Urinary bladder (tissue), 4 donors: Measurements from ENCODE around the gene KLHDC2. TPM values are rescaled to one million over a fixed set of nuclear protein-coding genes. Genes with fewer than 3 reads are reported as not detected.
"Not testable (repeated sequence)": the region's sequence is repeated elsewhere in the genome, so short reads cannot be mapped to it uniquely, and the experiment has no call there.

ENCODE experiments used
- DNase-seq: peaks from one replicate; pipeline ENCODE4 v3.0.0-alpha.2; 2015; ENCODE audit errors: extremely low spot score
- H3K27ac ChIP-seq: one replicate; pipeline ENCODE4 v1.5.1; 2013; ENCODE audit warnings: low read depth, mild to moderate bottlenecking, moderate library complexity
- H3K36me3 ChIP-seq: one replicate; pipeline ENCODE4 v1.6.1; 2013; ENCODE audit warnings: mild to moderate bottlenecking, moderate library complexity; ENCODE audit not compliant: insufficient read depth
- H3K4me1 ChIP-seq: one replicate; pipeline ENCODE4 v1.6.1; 2013; ENCODE audit warnings: mild to moderate bottlenecking, moderate library complexity; ENCODE audit not compliant: insufficient read depth
- H3K4me3 ChIP-seq: one replicate; pipeline ENCODE4 v1.5.1; 2013; ENCODE audit warnings: low read depth, low read length
- WGBS: extraction: QIAGEN DNeasy Blood & Tissue Kit; methylation state at CpG from one replicate; pipeline ENCODE4 v1.1.7; 2013; 5-methylcytosine and 5-hydroxymethylcytosine counted together
- polyA plus RNA-seq: library from polyadenylated mRNA; stranded (reverse); fragments of 200-250 nt; gene quantifications from one replicate; pipeline ENCODE4 v1.2.3, GENCODE V29; 2013
- total RNA-seq: library from RNA; depleted of rRNA; stranded (reverse); fragments of >200 nt; gene quantifications from one replicate; pipeline ENCODE4 v1.2.3, GENCODE V29; 2014
- donor health status: healthy with polysubstance abuse.
- donor health status: healthy.

Gene KLHDC2
- total and polyA plus RNA-seq, 2 donors: 82.2 to 127 TPM

DNA sequence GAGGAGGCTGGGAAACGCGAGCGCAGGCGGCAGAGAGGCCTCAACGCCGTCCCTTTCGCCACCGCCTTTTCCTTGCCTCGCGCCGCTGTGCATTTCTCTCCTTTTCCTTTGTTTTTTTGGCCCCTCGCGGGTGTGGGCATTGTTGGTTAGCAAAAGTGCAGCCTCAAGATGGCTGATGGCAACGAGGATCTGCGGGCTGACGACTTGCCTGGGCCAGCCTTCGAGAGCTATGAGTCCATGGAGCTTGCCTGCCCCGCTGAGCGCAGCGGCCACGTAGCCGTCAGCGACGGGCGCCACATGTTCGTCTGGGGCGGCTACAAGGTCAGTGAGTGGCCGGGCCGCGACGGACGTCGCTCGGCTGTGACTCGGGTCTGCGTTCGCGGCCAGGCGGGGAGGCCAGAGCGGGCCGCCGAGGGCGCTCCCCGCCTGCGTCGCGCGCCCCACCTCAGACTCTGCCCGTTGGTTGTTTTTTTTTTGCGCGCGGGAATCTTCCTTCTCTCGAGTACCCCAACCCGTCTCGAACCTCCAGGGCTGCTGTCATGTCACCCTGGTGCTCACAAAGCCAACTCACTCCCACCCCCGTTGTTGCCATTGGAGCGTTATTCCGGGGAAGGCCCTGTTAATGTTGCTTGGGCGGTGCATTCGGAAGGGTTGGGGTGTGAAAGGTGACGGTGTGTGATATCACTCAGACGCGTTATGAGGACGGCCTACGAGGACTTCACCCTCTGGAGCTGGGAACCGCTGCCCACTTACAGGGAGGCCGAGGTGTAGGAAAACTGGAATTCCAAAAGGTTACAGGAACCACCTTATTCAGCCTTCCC is 558 bp downstream of the KLHDC2 start:
- Histone ChIP-seq H3K4me1 (peaks cover 3% of the 10 kb centered on the region), H3K36me3 (no peaks in the 10 kb centered on the region), H3K4me3 (peak overlapping the region; percentile 94), H3K27ac (peak overlapping the region; percentile 98)
- no peak for DNase-seq
- WGBS: under 1% methylated on average over 67 of the region's 67 CpGs

DNA sequence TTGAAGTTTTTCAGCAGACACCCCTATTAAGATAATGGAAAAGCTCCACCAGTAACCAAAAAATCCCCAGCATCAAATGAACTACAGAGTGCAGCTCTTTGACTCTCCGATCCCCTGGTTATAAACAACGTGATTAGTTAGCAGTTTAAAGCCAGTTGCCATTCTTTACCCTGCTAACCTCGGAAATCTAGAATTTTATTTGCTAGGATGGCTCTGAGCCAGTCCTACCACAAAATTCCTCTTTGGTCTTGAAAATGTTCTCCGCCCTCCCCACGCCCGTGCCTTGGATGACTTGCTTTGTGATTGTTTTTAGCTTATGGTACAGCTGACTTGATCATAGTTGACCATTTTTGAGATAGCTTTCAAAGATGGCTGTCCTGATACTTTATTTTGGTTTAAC is 1.2 kb downstream of the KLHDC2 start:
- Histone ChIP-seq H3K27ac (peak overlapping the region; percentile 98), H3K4me1 (peaks cover 3% of the 10 kb centered on the region), H3K4me3 (peak overlapping the region; percentile 94), H3K36me3 (no peaks in the 10 kb centered on the region)
- WGBS: 13% methylated on average over 6 of the region's 6 CpGs
- no peak for DNase-seq

DNA sequence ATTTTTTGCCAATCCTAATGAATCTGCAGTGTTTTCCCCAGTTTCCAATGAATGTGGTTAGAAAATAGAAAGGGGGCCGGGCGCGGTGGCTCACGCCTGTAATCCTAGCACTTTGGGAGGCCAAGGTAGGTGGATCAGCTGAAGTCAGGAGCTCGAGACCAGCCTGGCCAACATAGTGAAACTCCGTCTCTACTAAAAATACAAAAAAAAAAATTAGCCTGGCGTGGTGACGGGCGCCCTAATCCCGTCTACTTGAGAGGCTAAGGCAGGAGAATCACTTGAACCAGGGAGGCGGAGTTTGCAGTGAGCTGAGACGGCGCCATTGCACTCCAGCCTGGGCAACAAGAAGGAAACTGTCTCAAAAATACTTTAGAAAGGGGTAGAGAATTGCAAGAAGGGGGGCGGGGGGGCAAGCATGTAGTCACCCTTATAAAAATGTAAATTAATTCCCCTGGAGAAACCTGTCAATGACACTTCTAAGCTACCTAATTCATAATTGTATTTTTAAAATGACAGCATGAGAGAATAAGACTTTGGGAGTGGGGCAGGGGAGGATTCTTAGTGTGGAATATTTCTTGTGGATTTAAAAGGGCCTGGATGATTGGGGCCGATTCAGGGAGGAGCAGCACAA is 1.7 kb downstream of the KLHDC2 start:
- peaks cover under 1% of the 10 kb centered on the region for H3K36me3 ChIP-seq
- H3K4me3 ChIP-seq: peak overlapping the region; percentile 94
- 54% methylated on average over 15 of the region's 15 CpGs for WGBS
- DNase-seq: no peak
- peaks cover 3% of the 10 kb centered on the region for H3K4me1 ChIP-seq
- peak overlapping the region; percentile 45 for H3K27ac ChIP-seq

DNA sequence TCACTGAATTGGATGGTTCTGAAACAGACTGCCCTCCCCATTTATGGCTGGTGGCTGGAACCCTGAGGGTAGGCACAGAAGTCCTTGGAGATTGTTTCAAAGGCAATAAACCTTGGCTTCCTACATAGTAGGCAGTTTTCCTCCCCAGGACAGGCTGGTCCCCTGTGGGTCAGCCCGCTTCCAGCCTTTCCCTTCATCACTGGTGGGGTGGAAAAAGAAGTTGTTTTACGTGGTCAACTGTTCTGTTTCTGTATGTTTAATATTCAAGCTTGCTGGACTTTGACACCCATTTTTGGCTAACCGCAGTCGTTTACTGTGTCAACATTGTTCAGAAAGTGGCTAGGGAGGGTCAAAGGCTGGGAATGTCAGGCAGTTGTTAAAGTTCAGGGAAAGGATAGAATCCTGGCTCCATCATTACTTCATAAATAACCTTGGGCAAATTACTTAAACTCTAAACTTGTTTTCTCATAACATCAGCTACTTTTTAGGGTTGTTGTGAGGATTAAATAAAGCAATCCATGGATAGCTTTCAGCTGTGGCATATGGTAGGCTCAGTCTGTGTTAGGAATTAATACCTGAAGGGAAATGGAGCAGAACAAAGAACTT is 2.4 kb downstream of the KLHDC2 start:
- peaks cover 3% of the 10 kb centered on the region for H3K36me3 ChIP-seq
- H3K4me1 ChIP-seq: peaks cover 3% of the 10 kb centered on the region
- no peak for DNase-seq
- H3K27ac ChIP-seq: no peak overlapping the region
- no peak overlapping the region for H3K4me3 ChIP-seq
- 59% methylated on average over 4 of the region's 4 CpGs for WGBS

DNA sequence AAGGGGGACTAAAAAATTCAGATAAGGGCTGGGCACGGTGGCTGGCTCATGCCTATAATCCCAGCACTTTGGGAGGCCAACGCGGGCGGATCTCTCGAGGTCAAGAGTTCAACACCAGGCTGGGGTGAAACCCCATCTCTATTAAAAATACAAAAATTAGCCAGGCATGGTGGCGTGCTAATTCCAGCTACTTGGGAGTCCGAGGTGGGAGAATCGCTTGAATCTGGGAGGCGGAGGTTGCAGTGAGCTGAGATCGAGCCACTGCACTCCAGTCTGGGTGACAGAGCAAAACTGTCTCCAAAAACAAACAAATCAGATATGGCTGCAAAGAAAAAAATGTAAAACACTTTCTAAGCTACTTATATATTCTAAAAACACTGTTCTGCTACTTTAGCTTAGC is 3.7 kb downstream of the KLHDC2 start:
- not testable (repeated sequence) for H3K36me3 ChIP-seq, DNase-seq, H3K4me3 ChIP-seq, H3K27ac ChIP-seq, H3K4me1 ChIP-seq
- WGBS: 86% methylated on average over 10 of the region's 10 CpGs

DNA sequence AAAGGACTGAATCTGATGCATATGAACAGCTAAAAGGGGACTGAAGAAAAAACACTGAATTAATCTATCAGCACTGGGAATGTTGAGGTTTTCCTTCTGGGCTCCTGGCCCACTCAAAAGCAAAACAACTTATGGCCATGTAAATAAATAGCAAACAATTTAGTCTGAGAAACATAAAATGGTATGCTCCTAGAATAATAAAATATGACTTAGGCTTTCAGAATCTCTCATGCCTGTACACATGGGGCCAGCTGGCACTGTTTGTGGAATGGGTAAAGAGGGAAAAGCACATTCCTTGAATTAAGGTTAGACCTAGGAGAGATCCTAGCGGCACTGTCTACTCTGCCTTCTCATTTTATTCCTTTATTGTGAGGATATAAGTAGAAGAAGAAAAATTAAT is 6.2 kb downstream of the KLHDC2 start:
- no peak overlapping the region for H3K4me3 ChIP-seq
- H3K36me3 ChIP-seq: peaks cover 3% of the 10 kb centered on the region
- no peak overlapping the region for H3K27ac ChIP-seq
- WGBS: 73% methylated on average over 1 of the region's 1 CpG
- DNase-seq: no peak
- peaks cover 3% of the 10 kb centered on the region for H3K4me1 ChIP-seq

DNA sequence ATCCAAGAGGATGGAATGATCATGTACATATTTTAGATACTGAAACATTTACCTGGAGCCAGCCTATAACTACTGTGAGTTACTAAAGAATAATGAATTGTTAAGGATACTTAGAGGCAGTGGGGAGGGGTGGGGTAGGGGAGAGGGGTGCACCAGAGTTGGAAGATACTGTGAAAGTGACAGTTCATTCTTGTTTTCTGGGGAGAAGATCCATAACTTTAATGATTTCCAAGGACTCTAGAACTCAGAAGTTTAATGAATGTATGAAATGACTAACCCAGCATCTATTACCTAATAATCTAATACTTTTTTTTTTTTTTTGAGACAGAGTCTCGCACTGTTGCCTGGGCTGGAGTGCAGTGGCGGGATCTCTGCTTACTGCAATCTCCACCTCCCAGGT is 10.5 kb downstream of the KLHDC2 start:
- H3K4me1 ChIP-seq: no peaks in the 10 kb centered on the region
- H3K36me3 ChIP-seq: peaks cover 9% of the 10 kb centered on the region
- no peak for DNase-seq
- 97% methylated on average over 2 of the region's 2 CpGs for WGBS
- no peak overlapping the region for H3K27ac ChIP-seq
- no peak overlapping the region for H3K4me3 ChIP-seq

DNA sequence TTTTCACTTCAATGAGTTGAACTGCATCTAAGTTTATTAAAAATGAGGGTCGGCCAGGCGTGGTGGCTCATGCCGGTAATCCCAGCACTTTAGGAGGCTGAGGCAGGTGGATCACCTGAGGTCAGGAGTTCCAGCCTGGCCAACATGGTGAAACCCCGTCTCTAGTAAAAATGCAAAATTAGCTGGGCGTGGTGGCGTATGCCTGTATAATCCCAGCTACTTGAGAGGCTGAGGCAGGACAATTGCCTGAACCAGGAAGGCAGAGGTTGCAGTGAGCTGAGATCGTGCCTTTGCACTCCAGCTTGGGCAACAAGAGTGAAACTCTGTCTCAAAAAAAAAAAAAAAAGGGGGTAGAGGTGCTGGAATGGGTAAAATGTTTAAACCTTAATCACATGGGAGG is 13.1 kb downstream of the KLHDC2 start:
- not testable (repeated sequence) for DNase-seq, H3K4me1 ChIP-seq, H3K27ac ChIP-seq, H3K36me3 ChIP-seq, H3K4me3 ChIP-seq
- WGBS: 93% methylated on average over 7 of the region's 7 CpGs

DNA sequence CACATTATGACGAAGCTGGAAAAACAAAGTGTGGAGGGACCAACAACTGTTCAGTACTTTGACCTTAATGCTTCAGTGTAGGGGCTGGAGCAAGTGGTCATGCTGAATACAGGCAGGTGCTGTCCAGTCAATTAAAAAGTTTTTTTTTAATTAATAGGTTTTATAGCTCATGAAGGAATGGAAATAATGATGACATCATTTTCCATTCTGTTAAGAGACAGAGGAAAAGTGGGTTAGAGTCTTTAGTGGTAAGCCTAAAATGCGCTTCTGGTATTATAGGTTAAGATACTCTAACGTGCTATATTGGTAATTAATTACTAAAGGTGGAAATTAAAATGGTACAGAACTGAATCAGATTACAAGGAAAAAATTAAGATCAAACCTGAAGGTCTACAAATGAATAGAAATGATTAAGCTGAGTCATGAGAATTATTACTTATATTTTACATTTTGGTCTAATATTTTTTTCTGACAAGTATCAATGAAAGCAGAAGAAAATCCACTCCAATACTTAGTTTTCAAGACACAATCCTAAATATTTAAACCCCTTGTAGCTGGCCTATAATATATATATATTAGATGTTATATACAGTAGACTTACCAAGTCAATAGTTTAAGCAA is 15.6 kb downstream of the KLHDC2 start:
- WGBS: 86% methylated on average over 3 of the region's 3 CpGs
- Histone ChIP-seq H3K27ac (no peak overlapping the region), H3K4me3 (no peak overlapping the region), H3K36me3 (peaks cover 16% of the 10 kb centered on the region), H3K4me1 (no peaks in the 10 kb centered on the region)
- no peak for DNase-seq

DNA sequence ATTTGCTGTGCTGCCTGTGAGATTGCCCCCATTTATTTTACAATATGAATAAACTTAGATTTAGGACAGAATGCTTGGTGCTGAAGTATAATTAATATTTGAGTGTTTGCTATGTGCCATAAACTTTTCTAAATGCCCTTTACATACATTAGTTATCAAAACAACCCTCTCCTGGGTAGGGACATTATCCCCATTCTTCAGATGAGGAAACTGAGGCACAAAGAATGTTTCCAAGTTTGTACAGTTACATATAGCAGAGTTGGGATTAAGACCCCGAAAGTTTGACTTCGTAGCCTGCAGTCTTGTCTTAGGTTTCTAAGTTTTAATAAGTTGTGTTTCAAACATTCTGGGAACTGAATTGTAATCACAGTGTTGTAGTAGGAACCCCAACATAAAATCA is 18.4 kb downstream of the KLHDC2 start:
- DNase-seq: no peak
- no peaks in the 10 kb centered on the region for H3K4me1 ChIP-seq
- peaks cover 20% of the 10 kb centered on the region for H3K36me3 ChIP-seq
- H3K27ac ChIP-seq: no peak overlapping the region
- H3K4me3 ChIP-seq: no peak overlapping the region
- 97% methylated on average over 2 of the region's 2 CpGs for WGBS

DNA sequence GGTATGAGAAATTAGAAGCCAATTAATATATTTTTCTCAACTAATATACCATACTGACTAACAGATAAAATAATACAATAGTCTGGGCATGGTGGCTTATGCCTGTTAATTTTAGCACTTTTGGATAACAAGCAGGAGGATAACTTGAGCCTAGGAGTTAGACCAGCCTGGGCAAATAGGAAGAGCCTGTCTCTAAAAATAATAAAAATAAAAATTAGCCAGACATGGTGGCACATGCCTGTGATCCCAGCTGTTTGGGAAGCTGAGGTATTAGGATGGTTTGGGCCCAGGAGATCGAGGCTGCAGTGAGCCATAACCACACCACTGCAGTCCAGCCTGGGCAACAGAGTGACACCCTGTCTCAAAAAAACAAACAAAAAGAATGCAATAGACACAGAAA is 24.7 kb downstream of the KLHDC2 start:
- peaks cover 14% of the 10 kb centered on the region for H3K36me3 ChIP-seq
- no peak overlapping the region for H3K4me3 ChIP-seq
- 0% methylated on average over 1 of the region's 1 CpG for WGBS
- no peaks in the 10 kb centered on the region for H3K4me1 ChIP-seq
- no peak for DNase-seq
- H3K27ac ChIP-seq: no peak overlapping the region

DNA sequence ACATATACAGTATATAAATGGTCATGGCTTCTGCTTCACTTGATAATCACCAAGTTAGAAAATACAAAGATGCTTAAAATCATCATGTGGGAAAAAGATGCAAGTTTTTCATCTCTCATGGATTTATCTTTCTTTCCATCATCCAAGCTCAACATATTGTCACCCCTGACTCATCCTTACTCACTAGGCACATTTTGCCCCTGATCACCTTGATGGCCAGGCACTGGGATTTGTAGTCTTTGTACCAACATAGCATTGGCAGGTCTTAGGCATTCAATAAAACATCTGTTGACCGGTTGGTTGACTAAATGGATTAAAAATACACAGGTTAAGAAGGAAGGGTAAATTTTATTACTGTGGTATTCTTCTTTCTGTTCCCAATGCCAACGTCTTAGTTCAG is 28.1 kb downstream of the KLHDC2 start:
- H3K4me3 ChIP-seq: no peak overlapping the region
- H3K27ac ChIP-seq: no peak overlapping the region
- H3K4me1 ChIP-seq: no peaks in the 10 kb centered on the region
- 92% methylated on average over 2 of the region's 2 CpGs for WGBS
- DNase-seq: no peak
- H3K36me3 ChIP-seq: peaks cover 13% of the 10 kb centered on the region

DNA sequence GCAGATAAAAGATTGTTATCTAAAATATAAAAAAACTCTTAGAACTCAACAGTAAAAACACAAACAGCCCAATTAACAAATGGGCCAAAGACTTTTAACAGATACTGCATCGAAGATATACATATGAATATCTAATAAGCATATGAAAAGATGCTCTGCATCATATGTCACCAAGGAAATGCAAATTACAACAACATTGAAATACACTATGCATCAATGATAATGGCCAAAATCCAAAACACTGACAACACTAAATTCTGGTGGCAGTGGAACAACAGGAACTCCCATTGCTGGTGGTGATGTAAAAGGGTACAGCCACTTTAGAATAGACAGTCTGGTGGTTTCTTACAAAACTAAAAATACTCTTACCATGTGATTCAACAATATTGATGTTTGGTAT is 40.8 kb downstream of the KLHDC2 start:
- H3K36me3 ChIP-seq: no peaks in the 10 kb centered on the region
- 1% methylated on average over 1 of the region's 1 CpG for WGBS
- no peak overlapping the region for H3K4me3 ChIP-seq
- H3K27ac ChIP-seq: no peak overlapping the region
- no peak for DNase-seq
- no peaks in the 10 kb centered on the region for H3K4me1 ChIP-seq

DNA sequence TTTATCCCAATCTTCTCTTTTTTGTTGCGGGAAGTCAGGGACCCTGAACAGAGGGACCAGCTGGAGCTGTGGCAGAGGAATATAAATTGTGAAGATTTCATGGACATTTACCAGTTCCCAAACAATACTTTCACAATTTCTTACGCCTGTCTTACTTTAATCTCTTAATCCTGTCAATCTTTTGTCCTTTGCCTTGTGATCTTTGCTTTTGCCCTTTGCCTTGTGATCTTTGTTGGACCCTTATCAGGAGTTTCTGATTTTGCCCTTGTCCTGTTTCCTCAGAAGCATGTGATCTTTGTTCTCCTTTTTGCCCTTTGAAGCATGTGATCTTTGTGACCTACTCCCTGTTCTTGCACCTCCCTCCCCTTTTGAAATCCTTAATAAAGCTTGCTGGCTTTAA is 48.2 kb downstream of the KLHDC2 start:
- DNase-seq, H3K36me3 ChIP-seq, H3K4me3 ChIP-seq, H3K4me1 ChIP-seq, H3K27ac ChIP-seq: not testable (repeated sequence)
- WGBS: 99% methylated on average over 2 of the region's 2 CpGs
